BLaER1 (cell line): ENCODE measurements around the gene PTPRG.

Experiments
- H3K27ac ChIP-seq: shearing (Covaris generic); formaldehyde crosslinking; 2 replicates; pipeline ENCODE4 v1.8.1; 2022
- H3K27me3 ChIP-seq: shearing (Covaris generic); formaldehyde crosslinking; 2 replicates; pipeline ENCODE4 v1.8.1; 2022
- H3K36me3 ChIP-seq: shearing (Covaris generic); formaldehyde crosslinking; 2 replicates; pipeline ENCODE4 v1.8.1; 2022
- H3K4me1 ChIP-seq: shearing (Covaris generic); formaldehyde crosslinking; 2 replicates; pipeline ENCODE4 v1.8.1; 2022
- H3K4me2 ChIP-seq: shearing (Covaris generic); formaldehyde crosslinking; 2 replicates; pipeline ENCODE4 v1.8.1; 2022
- H3K4me3 ChIP-seq: shearing (Covaris generic); formaldehyde crosslinking; 2 replicates; pipeline ENCODE4 v1.8.1; 2022
- H3K9ac ChIP-seq: shearing (Covaris generic); formaldehyde crosslinking; 2 replicates; pipeline ENCODE4 v1.8.1; 2022
- H3K9me3 ChIP-seq: shearing (Covaris generic); formaldehyde crosslinking; 2 replicates; pipeline ENCODE4 v1.8.1; 2022
- H4K20me1 ChIP-seq: shearing (Covaris generic); formaldehyde crosslinking; 2 replicates; pipeline ENCODE4 v1.8.1; 2022
- Cebpa-rat ChIP-seq: shearing (Covaris generic); IDR thresholded peaks from 2 replicates; pipeline ENCODE4 v1.8.1; 2022

Gene PTPRG

DNA sequence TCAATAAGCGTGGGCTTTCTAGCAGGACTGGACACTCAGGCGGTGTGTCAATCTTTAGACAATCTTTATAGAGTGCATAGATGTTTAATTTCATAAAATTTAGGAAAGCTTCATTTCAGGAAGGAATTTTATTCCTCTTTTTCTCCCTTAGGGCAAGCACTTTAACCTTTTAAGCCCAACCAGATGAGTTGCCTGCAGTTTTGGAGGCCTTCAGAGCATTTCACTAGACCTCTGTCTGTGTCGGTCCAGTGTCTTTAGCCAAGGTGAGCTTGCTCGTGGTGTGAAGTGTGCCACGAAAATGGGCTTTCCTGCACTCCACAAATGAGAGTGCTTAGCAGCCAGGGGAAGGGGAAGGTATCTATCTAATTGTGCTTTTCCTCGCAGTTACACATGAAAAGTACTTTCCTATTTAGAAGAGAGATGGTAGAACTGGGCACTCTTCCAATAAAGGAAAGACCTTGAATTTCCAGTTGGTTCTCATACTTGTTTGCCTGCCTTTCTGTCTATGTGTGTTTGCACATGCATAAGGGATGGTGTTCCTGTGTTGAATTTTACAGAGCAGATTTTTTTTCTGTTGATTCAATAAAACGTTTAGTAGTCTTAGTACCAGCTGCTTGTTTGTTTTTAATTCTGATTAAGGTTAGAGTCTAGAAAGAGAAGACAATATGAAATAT is 758.3 kb downstream of the PTPRG start:
- H3K9ac ChIP-seq, result no peak overlapping the region
- H3K4me2 ChIP-seq, result no peak overlapping the region
- TF ChIP-seq Cebpa-rat, result no peak
- H4K20me1 ChIP-seq, result no peaks in the 10 kb centered on the region
- peaks cover 14% of the 10 kb centered on the region for H3K9me3 ChIP-seq
- H3K4me3 ChIP-seq, result no peak overlapping the region
- no peaks in the 10 kb centered on the region for H3K4me1 ChIP-seq
- H3K27me3 ChIP-seq, result no peaks in the 10 kb centered on the region
- no peak overlapping the region for H3K27ac ChIP-seq
- no peaks in the 10 kb centered on the region for H3K36me3 ChIP-seq

DNA sequence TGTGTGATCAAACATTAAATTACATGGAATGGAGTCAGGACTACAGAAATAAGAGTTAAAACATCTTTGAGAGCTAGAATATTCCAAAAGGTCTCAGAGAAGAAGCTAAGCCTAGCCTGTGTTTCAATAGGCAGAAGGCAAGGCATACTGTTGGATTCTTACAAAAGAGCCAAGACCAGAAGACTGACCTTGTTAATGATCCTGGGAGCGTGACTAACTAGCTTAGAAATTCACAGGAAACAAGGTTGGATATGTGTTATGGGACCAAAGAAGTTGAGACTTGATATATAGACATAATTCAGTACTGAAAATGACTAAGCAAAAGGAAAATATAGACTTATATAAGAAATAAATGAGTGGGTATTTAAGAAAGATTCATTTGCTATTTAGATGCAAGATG is 761.9 kb downstream of the PTPRG start:
- no peak overlapping the region for H3K27ac ChIP-seq
- H3K4me2 ChIP-seq, result no peak overlapping the region
- no peak for TF ChIP-seq Cebpa-rat
- peaks cover 14% of the 10 kb centered on the region for H3K9me3 ChIP-seq
- no peaks in the 10 kb centered on the region for H3K36me3 ChIP-seq
- no peak overlapping the region for H3K4me3 ChIP-seq
- no peak overlapping the region for H3K9ac ChIP-seq
- H3K4me1 ChIP-seq, result no peaks in the 10 kb centered on the region
- no peaks in the 10 kb centered on the region for H3K27me3 ChIP-seq
- H4K20me1 ChIP-seq, result no peaks in the 10 kb centered on the region

DNA sequence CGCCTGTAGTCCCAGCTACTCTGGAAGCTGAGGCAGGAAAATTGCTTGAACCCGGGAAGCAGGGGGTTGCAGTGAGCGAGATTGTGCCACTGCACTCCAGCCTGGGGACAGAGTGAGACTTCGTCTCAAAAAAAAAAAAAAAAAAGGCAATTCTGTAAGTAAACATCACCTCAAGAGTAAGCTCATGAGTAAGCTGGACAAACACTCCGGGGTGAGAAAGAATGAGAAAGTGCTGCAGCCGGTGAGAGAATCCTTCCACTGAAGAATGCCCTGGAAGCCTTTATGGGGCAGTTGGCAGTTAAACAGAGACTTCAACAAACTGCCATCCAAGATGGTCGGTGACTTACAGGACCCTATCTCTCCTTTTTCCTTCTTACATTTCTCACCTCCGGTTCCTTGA is 764.5 kb downstream of the PTPRG start:
- no peaks in the 10 kb centered on the region for H3K36me3 ChIP-seq
- no peaks in the 10 kb centered on the region for H3K4me1 ChIP-seq
- no peak overlapping the region for H3K4me3 ChIP-seq
- H3K9ac ChIP-seq, result no peak overlapping the region
- H3K9me3 ChIP-seq, result no peaks in the 10 kb centered on the region
- no peak overlapping the region for H3K27ac ChIP-seq
- no peak for TF ChIP-seq Cebpa-rat
- H3K27me3 ChIP-seq, result no peaks in the 10 kb centered on the region
- H3K4me2 ChIP-seq, result no peak overlapping the region
- no peaks in the 10 kb centered on the region for H4K20me1 ChIP-seq

DNA sequence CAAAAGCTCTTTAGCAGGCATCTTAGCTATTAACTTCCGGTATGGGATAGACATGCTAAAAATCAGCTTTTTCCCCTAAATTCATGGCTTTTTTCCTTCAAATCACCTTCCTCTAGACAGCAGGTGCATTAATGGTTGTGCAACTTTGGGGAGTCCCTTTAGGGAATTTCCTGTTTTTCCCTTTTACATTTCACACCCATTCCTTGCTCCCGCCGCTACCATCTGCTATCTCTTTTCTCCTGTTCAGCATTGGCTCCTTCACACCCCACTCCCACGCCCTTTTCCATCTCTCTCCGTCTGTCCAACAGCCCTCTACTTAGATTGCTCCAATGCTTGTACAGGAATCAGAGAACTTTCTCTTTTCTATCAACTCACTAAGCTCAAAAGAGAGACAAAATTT is 768.6 kb downstream of the PTPRG start:
- Histone ChIP-seq H3K4me1 (no peaks in the 10 kb centered on the region), H3K27me3 (no peaks in the 10 kb centered on the region), H4K20me1 (no peaks in the 10 kb centered on the region), H3K4me2 (no peak overlapping the region), H3K9ac (no peak overlapping the region), H3K36me3 (no peaks in the 10 kb centered on the region), H3K4me3 (no peak overlapping the region), H3K9me3 (no peaks in the 10 kb centered on the region), H3K27ac (no peak overlapping the region)
- TF ChIP-seq Cebpa-rat, result no peak

DNA sequence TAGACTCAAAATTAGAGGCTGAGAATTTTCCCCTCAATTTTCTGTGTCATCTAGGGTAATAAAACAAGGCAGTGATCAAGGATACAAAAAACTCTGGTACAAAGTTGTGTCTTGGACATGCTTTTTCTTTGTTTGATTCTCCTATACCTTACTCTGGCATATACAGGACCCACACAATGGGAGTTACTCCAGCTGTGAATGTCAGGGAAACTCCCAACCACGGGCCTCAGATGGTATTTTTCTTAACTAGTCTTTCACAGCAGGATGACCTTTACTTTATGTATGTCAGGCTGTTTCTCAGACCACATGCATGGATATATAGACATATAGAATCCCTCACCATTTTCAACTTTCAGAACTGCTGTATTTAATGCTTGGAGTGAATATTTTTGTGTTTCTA is 770.6 kb downstream of the PTPRG start:
- Histone ChIP-seq H3K4me1 (no peaks in the 10 kb centered on the region), H3K27ac (no peak overlapping the region), H3K9me3 (no peaks in the 10 kb centered on the region), H3K36me3 (no peaks in the 10 kb centered on the region), H3K4me3 (no peak overlapping the region), H3K4me2 (no peak overlapping the region), H3K9ac (no peak overlapping the region), H3K27me3 (no peaks in the 10 kb centered on the region), H4K20me1 (no peaks in the 10 kb centered on the region)
- no peak for TF ChIP-seq Cebpa-rat

DNA sequence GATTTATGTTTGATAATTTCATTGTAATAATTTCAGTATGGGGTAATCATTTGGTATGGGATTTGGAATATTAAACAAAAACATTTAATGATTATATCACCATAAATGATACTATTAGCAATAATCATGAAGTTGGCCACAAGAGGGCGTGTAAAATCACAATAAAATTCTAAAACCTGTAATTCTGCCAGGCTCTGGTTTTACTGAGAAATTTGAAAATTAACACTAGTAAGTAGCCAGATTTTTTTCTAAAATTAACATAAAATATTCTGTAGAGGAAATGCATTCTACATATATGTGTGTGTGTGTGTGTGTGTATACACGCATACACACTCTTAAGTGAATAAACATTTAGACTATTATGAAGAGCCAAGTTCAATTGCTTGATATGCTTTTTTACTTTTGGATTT is 771.5 kb downstream of the PTPRG start:
- Histone ChIP-seq H3K9ac (no peak overlapping the region), H3K4me1 (no peaks in the 10 kb centered on the region), H3K36me3 (no peaks in the 10 kb centered on the region), H3K27me3 (no peaks in the 10 kb centered on the region), H3K4me2 (no peak overlapping the region), H3K4me3 (no peak overlapping the region), H3K9me3 (no peaks in the 10 kb centered on the region), H4K20me1 (no peaks in the 10 kb centered on the region), H3K27ac (no peak overlapping the region)
- no peak for TF ChIP-seq Cebpa-rat

DNA sequence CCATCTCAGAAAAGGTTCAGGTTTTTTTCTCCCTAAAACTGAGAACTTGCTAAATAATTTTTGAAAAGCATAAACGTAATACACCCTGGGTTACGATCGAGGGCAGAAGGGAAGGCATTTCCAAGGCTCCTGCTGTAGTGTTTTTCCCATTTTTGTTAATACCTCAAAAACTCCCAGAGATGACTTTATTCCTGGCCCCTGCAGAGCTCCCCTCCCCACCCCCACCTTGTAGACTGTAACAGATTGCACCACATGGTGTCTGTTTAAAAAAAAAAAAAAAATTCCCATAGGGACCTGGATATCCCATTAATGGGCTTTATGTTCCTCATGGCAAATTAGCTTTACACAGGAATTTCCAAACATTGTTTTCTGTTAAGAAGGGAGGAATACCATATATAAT is 773.8 kb downstream of the PTPRG start:
- Histone ChIP-seq H3K27ac (no peak overlapping the region), H3K9ac (no peak overlapping the region), H3K4me1 (no peaks in the 10 kb centered on the region), H3K9me3 (no peaks in the 10 kb centered on the region), H3K4me2 (no peak overlapping the region), H3K4me3 (no peak overlapping the region), H3K27me3 (no peaks in the 10 kb centered on the region), H3K36me3 (no peaks in the 10 kb centered on the region), H4K20me1 (no peaks in the 10 kb centered on the region)
- no peak for TF ChIP-seq Cebpa-rat

DNA sequence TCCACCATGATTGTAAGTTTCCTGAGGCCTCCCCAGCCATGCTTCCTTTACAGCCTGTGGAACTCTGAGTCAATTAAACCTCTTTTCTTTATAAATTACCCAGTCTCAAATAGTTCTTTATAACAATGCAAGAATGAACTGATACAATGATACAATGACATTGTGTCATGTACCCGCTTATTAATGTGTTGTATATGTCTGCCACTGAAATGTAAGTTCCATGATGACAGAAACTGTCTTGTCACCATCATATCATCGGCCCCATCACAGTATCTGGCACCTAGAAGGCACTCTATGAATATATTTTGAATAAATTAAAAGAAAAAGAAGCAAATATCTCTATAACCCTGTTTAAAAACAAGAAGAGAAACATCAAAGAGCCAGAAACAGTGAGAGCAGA is 782.4 kb downstream of the PTPRG start:
- H3K4me1 ChIP-seq, result no peaks in the 10 kb centered on the region
- H3K27ac ChIP-seq, result no peak overlapping the region
- no peaks in the 10 kb centered on the region for H3K9me3 ChIP-seq
- H3K4me3 ChIP-seq, result no peak overlapping the region
- no peaks in the 10 kb centered on the region for H3K36me3 ChIP-seq
- H3K9ac ChIP-seq, result no peak overlapping the region
- no peak overlapping the region for H3K4me2 ChIP-seq
- no peaks in the 10 kb centered on the region for H3K27me3 ChIP-seq
- H4K20me1 ChIP-seq, result no peaks in the 10 kb centered on the region
- no peak for TF ChIP-seq Cebpa-rat
